NCI-H510A (cell line): ENCODE measurements around the gene TWIST2.

ENCODE experiments used
- DNase-seq: peaks from one replicate; lab custom pipeline; 2025; lab: John Stamatoyannopoulos, UW

The TWIST2 gene

DNA sequence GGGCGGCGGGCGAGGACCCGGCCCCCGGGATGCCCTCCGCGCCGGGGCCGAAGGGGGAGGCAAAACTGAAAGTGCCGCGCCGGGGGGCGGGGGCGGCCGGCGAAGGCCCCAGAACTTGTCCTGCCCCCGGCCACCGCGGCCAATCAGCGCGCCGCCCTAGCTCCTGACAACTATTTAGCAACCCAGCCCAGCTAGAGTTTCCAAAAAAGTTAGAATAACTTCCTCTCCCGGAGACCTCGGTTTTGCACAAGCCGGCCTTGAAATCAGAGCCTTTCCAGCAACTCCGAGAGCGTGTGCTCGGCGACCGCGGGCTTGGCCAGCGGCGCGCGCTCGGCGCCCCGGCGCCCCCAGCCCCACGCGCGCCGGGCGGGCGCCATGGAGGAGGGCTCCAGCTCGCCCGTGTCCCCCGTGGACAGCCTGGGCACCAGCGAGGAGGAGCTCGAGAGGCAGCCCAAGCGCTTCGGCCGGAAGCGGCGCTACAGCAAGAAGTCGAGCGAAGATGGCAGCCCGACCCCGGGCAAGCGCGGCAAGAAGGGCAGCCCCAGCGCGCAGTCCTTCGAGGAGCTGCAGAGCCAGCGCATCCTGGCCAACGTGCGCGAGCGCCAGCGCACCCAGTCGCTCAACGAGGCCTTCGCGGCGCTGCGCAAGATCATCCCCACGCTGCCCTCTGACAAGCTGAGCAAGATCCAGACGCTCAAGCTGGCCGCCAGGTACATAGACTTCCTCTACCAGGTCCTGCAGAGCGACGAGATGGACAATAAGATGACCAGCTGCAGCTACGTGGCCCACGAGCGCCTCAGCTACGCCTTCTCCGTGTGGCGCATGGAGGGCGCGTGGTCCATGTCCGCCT, at the start of gene TWIST2:
TWIST2 (plus strand) TSS at position 245 of the 850 bp plus-strand sequence; CDS start at position 376, 131 bp downstream.
- DNase-seq: no peak

DNA sequence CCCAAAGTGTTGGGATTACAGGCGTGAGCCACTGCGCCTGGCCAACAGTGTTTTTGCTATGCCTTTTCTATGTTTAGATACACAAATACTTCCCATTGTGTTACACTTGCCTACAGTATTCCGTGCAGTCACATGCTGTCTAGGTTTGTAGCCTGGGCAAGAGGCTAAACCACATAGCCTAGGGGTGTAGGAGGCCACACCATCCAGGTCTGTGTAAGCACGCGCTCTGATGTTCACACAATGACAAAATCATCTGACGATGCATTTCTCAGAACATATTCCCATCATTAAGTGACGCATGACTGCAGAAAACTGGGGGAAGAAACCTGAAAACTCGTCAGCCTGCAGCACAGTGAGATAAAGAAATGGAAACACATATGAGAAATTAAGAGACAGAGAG, 46.1 kb upstream of the TWIST2 start:
- DNase-seq: no peak

DNA sequence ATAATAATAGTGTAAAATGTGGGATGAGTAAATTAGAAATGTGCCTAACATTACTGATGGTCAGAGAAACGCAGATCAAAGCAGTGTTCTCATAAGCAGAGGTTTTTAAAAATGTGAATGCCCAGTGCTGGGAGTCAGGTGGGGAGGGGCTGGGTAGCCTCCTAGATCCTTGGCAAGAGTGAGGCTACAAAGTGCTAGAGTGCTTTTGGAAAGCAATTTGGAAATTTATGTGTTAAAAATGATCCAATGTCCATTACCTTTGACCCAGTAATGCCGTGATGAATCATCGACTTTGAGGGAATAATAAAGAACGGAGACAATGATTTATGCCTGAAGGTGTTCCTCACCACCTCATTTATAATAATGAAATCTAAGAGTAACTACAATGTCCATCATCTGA, 44.9 kb upstream of the TWIST2 start:
- no peak for DNase-seq

DNA sequence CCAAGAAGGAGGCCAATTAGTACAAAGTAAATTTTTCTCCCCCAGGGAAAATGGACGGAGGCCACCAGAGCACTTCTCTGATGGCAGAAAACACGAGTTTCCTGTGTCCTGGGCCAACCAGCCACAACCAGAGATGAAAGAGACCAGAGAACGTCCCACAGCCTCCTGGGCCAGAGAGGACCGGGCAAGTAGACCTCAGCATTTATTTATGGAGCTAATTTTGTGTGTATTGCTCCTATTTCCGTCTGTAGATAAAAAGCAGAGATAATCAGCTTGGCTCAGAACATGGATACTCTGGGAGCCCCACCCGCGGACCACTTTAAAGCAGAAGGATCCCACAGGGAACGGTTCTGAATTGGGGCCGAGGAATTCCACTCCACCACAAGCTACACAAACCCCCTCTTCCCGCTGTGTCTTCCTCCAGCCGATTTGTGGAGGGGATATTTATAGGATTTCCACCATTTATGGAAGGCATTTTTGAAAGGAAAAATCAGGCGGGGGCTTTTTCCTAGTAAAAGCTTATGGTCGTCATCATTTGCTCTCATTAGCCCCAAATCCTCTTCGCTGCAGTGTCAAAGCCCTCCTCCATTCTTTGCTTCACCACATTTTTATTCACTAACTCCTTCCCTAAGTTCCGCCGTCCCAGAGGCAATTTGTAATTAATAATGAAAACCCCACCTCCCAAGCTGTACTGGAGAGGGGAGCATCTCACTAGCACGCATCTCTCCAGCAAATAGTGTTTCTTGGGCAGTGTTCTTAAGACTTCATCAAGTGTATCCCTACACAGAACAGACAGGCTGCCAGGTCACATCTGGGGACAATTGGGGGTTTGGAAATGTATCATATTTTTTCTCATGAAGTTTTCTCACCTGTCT, 43.7 kb upstream of the TWIST2 start:
- DNase-seq: no peak

DNA sequence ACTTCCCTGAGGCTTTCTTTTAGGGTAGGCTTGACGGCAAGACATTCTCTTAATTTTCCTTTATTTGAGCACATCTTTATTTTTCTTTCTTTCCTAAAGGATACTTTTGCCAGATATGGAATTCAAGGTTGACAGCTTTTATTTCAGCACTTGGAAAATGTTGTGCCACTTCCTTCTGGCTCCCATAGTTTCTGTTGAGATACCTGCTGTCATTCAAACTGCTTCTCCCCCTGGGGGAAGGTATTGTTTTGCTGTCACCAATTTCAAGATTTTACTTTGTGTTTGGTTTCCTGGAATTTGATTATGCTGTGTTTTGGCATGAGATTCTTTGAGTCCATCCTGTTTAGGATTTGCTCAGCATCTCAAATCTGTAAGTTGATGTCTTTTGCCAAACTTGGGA, 39.1 kb upstream of the TWIST2 start:
- DNase-seq: no peak

DNA sequence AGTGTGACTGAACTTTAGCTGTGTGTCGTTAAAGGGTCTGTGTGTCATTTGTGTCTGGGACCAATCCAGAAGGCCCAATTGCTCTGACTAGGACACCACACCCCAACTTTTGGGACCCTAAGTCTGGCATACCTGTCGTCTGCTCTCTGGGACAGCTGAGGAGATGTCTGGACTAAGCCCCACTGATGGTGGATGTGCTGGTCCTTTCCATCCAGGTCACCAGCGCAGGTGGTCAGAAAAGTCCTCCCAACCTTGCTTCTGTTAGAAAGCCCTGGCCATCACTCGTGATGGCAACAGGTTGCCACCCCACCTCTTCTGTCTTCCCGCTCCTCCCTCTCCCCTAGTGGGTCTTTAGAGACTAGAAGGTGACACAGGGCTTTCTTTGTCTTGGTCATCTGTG, 37.6 kb upstream of the TWIST2 start:
- no peak for DNase-seq

DNA sequence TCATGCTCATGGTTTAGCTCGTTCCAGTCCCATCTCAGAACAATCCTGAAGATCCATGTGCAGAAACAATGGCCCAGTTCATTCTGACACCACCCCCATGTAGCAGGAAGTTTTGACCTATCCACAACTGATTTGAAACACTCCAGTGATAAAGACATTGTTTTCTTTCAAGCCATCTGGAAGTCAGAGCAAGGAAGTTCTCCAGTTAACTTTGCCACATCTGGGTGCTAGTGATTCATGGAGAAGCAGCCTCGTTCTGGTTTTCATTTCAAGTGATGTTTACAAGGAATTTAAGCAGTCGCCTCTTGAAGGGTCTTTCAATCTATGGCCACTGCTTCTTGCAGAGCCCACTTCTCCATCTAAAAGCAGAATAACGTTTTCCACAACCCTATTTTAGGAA, 36.6 kb upstream of the TWIST2 start:
- no peak for DNase-seq

DNA sequence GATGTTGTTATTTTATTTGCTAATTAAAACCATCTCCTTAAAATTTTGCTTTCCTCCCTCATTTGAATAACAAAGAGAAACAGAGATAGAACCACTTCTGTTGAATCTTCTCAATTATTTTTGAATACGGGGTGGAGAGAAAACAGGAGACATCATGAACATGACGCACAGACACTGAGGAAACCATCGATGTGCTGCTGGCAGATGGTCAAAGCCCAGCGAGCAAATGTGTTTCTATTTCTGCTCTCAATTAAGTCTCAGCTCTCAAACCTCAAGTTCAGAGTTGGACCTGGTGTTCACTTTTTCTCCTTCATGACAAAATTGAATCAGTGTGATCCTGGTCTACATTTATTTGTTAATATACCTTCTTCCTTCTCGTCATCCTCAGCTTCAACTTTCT, 36.1 kb upstream of the TWIST2 start:
- DNase-seq: no peak

DNA sequence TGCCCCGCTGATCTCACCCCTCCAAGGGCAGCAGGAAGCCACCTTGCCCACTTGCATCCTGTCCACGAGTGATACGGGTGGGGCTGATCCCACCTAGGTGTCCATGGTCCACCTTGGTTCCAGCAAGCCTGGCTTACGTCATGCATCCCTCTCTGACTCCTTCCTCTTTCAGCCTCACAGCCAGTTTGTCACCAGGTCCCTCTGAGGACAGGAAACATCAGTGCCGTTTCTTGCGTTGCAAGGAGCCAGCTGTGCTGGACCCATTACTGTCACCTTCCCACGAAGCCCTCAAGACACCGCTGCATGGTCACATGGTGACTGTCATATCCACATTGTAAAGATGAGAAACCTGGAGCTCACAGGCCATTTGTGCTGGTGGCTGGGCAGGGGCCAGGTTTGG, 34.8 kb upstream of the TWIST2 start:
- no peak for DNase-seq

DNA sequence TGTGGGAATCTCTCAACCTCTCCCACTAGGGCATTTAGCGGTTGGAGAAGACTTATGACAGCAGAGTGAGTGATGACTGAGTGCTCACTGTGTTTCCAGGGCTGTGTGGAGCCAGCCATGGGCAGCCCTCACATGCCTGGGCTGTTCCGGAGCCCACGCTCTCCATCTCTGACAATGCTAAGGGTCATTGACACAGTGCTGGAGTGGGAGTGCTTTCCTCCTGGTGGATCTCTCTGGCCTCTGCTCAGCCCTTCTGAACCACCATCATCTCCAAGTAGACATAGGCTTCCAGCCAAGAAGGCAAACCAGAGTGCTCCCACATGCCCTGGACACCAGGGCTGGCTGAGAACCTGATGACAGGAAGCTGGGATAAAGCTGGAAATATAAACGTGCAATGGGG, 33.1 kb upstream of the TWIST2 start:
- no peak for DNase-seq

DNA sequence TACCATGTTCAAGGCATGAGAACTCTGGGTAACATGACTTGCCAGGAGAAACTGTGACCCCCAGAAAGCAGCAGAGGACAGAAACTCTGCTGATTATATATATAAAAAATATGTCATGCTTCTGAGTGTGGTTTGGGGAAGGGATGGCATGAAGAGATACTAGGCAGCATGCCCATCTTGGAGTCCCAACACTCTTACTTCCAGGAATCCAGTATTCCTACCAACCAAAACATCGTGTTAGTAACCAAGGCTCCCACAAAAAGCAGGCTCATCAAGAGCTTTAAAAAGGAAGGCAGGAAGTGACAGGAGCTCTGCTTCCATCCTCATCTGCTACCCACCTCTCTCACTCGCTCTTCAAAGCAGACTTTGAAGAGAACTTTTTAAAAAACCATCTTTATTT, 31.6 kb upstream of the TWIST2 start:
- no peak for DNase-seq

DNA sequence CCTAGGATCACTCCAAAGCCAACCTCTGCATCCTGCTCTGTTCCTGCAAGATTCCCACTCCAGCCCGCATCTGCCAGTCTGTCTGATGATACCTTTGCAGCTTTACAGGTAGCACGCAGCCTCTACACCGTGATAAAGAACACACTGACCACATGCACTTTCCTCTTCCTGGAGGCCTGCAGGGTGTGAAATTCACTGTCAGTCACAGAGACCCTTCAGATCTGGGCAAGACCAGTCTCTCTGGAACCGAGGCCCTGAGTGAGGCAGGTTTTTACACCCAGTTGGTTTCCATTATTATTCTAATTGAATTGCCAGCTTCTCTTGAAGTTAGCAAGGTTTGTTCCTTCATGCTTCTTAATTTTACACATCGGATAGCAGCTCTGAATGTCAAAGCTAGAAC, 30.5 kb upstream of the TWIST2 start:
- no peak for DNase-seq

DNA sequence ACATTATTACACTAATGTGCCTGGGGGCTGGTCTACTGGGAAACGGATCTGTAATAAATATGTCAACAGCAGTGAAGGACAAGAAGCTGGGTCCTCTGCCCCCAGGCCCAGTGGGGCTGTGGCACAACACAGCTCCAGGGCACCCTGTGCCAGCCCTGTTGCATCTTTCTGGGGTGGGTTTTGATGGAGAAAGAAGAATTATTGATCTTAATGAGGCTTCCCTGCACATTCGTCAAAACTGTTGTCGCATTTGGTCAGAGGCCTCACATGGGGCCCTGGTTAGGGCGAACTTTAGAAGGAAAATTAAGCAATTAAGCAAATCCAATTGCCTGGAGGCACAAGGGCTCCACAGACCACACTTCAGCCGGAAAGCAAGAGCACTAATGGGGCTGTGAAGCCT, 30.0 kb upstream of the TWIST2 start:
- DNase-seq: no peak

DNA sequence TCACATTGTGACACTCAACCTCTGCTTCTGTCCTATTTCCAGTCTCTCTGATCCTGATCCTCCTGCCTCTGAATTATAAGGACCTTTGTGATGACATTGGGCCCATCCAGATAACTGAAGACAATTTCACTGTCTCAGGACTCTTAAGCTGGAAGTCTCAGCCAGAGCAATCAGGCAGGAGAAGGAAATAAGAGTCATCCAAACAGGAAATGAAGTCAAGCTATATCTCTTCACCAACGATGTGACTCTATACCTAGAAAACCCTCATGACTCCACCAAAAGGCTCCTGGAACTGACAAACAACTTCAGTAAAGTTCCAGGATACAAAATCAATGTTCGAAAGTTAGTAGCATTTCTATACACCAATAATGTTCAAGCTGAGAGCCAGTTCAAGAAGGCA, 29.3 kb upstream of the TWIST2 start:
- DNase-seq: no peak

DNA sequence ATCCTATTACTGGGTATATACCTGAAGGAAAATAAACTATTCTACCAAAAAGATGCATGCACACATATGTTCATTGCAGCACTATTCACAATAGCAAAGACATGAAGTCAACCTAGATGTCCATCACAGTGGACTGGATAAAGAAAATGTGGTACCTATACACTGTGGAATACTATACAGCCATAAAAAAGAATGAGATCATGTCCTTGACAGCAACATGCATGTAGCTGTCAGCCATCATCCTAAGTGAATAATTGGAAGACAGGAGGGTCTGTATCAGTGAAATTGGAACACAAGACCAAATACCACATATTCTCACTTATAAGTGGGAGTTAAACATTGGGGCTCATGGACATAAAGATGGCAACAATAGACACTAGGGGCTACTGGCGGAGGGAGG, 27.7 kb upstream of the TWIST2 start:
- no peak for DNase-seq

DNA sequence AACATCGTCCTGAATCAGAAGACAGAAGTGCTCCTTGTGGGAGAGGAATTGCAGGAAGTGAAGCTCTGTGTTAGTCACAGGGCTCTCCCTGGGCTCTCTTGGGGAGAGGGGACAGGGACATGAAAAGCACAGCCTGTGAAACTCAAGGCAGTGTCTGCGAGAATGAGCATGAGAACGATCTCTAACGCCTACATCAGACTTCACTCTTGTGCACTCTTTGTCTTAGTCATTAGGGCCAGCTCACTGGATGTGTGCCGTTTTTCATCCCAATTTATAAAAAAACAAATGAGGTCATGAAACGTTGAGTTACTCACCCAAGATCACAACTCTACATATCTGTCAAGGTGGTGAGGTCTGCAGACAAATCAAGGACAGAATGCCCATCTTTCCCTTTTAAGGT, 27.0 kb upstream of the TWIST2 start:
- no peak for DNase-seq

DNA sequence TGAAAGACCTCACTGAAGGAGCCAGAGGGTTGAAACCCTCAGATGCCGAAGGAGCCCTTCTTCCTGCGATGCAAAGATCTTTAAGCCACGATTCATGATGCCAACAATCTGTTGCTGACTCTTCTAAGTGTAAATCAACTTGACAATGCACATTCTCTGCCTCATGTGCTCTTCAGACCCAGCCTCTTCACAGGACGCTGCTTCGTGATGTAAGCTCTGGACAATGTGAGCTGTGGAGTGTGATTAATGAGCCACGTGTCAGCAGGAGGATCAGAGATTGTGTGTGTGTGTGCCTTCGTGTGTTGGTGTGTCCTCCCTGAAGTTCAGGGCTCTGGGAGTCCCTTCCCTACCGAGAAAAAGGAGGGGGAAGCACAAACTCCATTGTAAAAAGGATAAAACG, 26.5 kb upstream of the TWIST2 start:
- no peak for DNase-seq

DNA sequence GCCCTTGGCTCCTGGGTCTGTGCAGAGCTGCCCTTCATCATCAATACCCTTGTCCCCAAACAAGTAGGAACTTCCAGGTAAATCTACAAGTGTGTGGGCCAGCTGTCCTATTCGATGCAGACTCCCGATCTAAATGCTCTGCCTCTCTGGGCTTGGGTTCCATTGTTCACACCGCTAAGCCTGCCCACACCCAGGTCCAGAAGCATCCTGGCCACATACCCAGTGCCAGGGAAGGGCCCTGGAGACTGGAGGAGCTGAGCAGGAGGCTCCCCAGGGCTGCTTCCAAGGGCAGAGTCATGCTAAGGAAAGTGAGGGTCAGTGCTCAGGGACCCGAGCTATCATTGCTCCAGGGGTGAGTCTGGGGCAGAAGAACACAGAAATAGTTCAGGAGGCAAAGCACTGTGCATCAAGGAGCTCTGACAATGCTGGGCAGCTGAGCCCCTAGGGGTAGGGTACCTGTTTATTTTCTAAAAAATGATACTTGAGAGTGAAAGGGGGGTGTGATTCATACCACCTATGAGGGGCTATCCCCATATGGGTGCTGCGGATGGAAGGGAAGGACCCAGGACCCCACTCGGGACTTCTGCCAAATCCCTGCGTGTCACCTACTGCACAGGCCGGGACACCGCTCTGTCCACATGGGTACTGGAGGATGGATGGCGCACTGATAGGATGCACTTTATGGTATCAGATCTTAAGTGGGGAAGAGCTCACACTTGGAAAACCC, 25.8 kb upstream of the TWIST2 start:
- no peak for DNase-seq

DNA sequence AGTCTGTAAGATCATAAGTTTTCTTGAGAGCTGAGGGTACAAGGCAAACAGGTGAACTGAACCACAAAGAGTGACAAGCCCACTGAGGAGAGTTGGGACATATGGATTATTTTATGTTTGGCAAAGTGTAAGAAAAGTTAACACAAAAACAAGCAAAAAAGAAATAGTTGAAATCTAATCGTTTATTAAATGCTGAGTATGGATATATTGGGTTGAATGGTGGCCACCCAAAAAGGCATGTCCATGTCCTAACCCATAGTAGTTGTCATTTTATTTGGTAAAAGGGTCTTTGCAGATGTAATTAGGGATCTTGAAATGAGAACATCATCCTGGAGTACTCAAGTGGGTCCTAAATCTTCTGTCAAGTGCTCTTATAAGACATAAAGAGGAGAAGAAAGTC, 24.9 kb upstream of the TWIST2 start:
- no peak for DNase-seq

DNA sequence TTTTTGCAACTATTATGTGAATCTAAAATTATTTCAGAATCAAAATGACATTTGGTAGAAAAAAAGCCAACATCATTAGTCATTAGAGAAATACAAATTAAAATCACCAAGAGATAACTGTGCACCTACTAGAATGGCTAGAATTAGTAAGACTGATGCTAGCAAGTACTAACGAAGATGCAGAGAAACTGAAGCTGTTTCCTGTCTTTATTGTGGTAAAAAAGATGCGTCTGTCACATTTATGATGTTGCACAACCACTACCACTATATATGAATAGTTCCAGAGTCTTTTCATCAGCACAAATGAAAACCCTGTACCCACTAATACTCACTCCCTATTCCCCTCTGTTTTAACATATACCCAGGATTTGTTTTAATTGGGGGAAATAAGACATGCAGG, 16.7 kb upstream of the TWIST2 start:
- no peak for DNase-seq

DNA sequence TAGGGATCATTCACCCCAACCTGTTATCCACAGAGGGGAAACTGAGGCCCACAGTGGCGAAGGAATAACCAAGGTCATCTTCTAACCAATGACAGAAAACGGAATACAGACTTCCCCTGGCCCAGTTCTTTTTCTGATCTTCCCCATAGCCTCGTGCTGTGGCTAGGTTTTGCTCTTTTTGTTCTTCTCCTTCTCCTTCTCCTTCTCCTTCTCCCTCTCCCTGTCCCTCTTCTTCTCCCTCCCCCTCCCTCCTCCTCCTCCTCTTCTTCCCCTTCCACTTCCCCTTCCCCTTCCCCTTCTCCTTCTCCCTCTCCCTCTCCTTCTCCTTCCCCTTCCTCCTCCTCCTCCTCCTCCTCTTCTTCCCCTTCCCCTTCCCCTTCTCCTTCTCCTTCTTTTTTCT, 12.9 kb upstream of the TWIST2 start:
- no peak for DNase-seq

DNA sequence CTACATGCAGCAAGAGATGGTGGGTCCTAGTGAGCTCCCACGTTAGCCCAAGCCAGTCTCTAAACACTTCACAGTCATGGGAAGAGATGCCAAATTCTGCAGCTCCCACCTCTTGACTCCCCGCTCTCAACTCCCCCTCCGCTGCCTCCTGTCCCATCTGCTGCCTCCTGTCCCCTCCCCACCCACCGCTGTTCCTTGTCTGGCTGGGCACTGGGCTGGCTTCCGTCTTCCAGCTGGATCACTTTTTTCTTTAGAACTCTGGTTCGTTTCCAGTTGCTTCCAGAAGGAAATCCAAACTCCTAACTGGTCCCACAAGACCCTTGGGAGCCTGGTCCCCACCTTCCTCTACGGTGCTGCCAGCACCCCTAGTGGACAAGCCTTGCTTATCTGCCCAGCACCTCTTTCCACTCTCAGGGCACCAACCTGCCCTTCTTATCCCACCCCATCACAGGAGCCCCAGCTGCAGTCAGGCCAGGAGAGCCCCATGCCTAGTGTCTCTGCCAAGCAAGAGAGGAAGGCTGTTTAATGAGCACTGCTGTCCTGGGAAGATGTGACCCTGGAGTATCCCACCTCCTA, 12.1 kb upstream of the TWIST2 start:
- no peak for DNase-seq
